ENCODE measurements around the gene MYLK.
"Not testable (repeated sequence)": the region's sequence is repeated elsewhere in the genome, so short reads cannot be mapped to it uniquely, and the experiment has no call there.

MYLK gene

GRCh38 chr3:123723522-123724168 lies 160.5 kb downstream of the MYLK start:
- Histone ChIP-seq H3K9ac (ENCODE audit: low read depth, low read length) (no peak overlapping the region), H3K4me1 (ENCODE audit: control insufficient read depth, insufficient read depth, low read length) (no peaks in the 10 kb centered on the region), H3K4me3 (ENCODE audit: low read depth, low read length) (no peak overlapping the region), H3K27me3 (ENCODE audit: control insufficient read depth, insufficient read depth, low read length) (no peaks in the 10 kb centered on the region), H3K9me3 (ENCODE audit: control insufficient read depth, insufficient read depth, low read length) (no peaks in the 10 kb centered on the region), H3K36me3 (ENCODE audit: control insufficient read depth, insufficient read depth, low read length) (no peaks in the 10 kb centered on the region)

- H3K4me1 ChIP-seq (ENCODE audit: control insufficient read depth, insufficient read depth, low read length) = no peaks in the 10 kb centered on the region
- H3K27me3 ChIP-seq (ENCODE audit: control insufficient read depth, insufficient read depth, low read length) = no peaks in the 10 kb centered on the region
- no peaks in the 10 kb centered on the region for H3K36me3 ChIP-seq (ENCODE audit: control insufficient read depth, insufficient read depth, low read length)
- H3K9me3 ChIP-seq (ENCODE audit: control insufficient read depth, insufficient read depth, low read length) = no peaks in the 10 kb centered on the region
- no peak overlapping the region for H3K9ac ChIP-seq (ENCODE audit: low read depth, low read length)
- no peak overlapping the region for H3K4me3 ChIP-seq (ENCODE audit: low read depth, low read length)
Observed at GRCh38 chr3:123723070-123723469, 161.1 kb downstream of the MYLK start.

DNA sequence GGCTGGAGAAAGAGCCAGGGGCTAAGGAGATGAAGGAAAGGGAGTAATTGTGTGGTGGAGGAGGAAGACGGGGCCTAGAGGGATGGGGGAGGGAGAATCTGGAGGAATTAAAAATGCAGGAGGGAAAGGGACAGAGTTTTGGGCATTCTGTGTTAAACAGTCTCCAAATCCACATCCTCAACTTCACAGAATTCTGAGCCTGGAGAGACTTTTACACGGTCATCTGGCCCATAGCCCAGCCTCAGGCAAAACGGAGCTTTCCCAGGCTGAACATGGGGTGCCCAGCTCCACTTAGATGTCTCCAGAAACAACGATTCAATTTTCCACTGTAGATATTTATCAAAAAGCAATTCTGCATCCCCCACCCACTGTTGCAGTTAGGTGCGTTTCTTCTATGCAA lies 161.7 kb downstream of the MYLK start:
- Histone ChIP-seq H3K36me3 (ENCODE audit: control insufficient read depth, insufficient read depth, low read length) (no peaks in the 10 kb centered on the region), H3K4me3 (ENCODE audit: low read depth, low read length) (no peak overlapping the region), H3K4me1 (ENCODE audit: control insufficient read depth, insufficient read depth, low read length) (no peaks in the 10 kb centered on the region), H3K27me3 (ENCODE audit: control insufficient read depth, insufficient read depth, low read length) (no peaks in the 10 kb centered on the region), H3K9me3 (ENCODE audit: control insufficient read depth, insufficient read depth, low read length) (no peaks in the 10 kb centered on the region), H3K9ac (ENCODE audit: low read depth, low read length) (no peak overlapping the region)

GRCh38 chr3:123722021-123722420 lies 162.1 kb downstream of the MYLK start:
- H3K27me3 ChIP-seq (ENCODE audit: control insufficient read depth, insufficient read depth, low read length) = no peaks in the 10 kb centered on the region
- H3K36me3 ChIP-seq (ENCODE audit: control insufficient read depth, insufficient read depth, low read length) = no peaks in the 10 kb centered on the region
- H3K4me1 ChIP-seq (ENCODE audit: control insufficient read depth, insufficient read depth, low read length) = no peaks in the 10 kb centered on the region
- no peak overlapping the region for H3K4me3 ChIP-seq (ENCODE audit: low read depth, low read length)
- no peak overlapping the region for H3K9ac ChIP-seq (ENCODE audit: low read depth, low read length)
- H3K9me3 ChIP-seq (ENCODE audit: control insufficient read depth, insufficient read depth, low read length) = no peaks in the 10 kb centered on the region

DNA sequence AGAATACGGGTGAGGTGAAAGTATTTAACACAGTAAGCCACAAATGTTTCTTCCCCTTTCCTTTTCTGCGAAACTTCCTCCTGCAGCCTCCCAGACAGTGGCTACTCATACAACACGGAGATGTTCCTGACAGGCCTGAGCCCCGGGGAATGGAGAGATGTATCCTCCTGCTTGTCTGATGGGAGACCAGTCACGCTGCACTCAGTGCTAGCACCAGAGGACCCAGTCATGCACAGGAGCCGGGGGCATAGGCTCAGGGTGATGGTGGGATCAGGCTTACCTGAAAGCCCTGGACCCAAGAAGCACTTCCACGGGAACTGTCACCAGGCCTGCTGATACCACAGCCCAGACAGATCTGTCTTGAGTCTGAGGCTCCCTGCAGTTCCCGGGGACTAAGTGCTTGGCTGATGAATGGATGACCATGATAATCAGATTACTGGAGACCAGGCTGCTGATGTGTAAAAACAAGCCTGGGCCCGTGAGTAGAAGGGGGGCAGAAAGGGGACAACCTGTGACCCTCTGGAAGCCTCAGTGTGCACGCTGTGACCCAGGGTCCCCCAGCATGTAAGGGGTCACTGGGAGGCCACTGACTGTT lies 162.9 kb downstream of the MYLK start:
- not testable (repeated sequence) for H3K36me3 ChIP-seq (ENCODE audit: control insufficient read depth, insufficient read depth, low read length); H3K27me3 ChIP-seq (ENCODE audit: control insufficient read depth, insufficient read depth, low read length); H3K4me3 ChIP-seq (ENCODE audit: low read depth, low read length); H3K9ac ChIP-seq (ENCODE audit: low read depth, low read length); H3K9me3 ChIP-seq (ENCODE audit: control insufficient read depth, insufficient read depth, low read length); H3K4me1 ChIP-seq (ENCODE audit: control insufficient read depth, insufficient read depth, low read length)

- H3K36me3 ChIP-seq (ENCODE audit: control insufficient read depth, insufficient read depth, low read length) = no peaks in the 10 kb centered on the region
- H3K27me3 ChIP-seq (ENCODE audit: control insufficient read depth, insufficient read depth, low read length) = no peaks in the 10 kb centered on the region
- H3K4me3 ChIP-seq (ENCODE audit: low read depth, low read length) = no peak overlapping the region
- H3K9ac ChIP-seq (ENCODE audit: low read depth, low read length) = no peak overlapping the region
- no peaks in the 10 kb centered on the region for H3K9me3 ChIP-seq (ENCODE audit: control insufficient read depth, insufficient read depth, low read length)
- no peaks in the 10 kb centered on the region for H3K4me1 ChIP-seq (ENCODE audit: control insufficient read depth, insufficient read depth, low read length)
Observed at GRCh38 chr3:123720638-123721037, 163.5 kb downstream of the MYLK start.

DNA sequence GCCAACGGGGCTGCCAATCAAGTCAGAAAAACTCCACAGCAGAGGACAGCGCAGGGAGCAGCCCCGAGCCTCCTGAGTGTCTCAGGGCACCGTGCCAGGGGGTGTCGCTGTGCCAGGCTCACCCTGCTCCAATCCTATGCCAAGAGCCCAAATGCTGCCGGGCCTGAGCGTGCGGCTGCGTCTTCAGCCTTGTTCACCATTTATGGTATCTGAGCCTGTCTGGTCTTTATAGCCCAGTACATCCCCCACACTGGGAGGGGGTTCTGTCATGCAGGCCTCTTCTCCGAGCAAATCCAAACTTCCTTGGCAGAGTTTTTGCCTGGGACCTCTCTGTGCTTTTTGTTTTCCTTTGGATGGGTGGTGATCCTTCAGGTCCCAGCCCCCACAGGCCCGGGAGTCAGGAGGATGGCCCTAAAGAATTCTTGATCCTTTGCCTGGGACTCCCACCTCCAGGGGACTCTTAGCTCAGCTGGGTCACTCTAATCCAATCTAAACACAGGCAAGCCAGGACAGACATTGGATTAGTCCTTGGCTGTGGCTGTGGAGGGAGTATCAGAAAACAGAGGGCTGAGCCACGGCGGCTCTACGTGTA lies 164.2 kb downstream of the MYLK start:
- Histone ChIP-seq H3K4me1 (ENCODE audit: control insufficient read depth, insufficient read depth, low read length) (no peaks in the 10 kb centered on the region), H3K9ac (ENCODE audit: low read depth, low read length) (no peak overlapping the region), H3K36me3 (ENCODE audit: control insufficient read depth, insufficient read depth, low read length) (no peaks in the 10 kb centered on the region)

DNA sequence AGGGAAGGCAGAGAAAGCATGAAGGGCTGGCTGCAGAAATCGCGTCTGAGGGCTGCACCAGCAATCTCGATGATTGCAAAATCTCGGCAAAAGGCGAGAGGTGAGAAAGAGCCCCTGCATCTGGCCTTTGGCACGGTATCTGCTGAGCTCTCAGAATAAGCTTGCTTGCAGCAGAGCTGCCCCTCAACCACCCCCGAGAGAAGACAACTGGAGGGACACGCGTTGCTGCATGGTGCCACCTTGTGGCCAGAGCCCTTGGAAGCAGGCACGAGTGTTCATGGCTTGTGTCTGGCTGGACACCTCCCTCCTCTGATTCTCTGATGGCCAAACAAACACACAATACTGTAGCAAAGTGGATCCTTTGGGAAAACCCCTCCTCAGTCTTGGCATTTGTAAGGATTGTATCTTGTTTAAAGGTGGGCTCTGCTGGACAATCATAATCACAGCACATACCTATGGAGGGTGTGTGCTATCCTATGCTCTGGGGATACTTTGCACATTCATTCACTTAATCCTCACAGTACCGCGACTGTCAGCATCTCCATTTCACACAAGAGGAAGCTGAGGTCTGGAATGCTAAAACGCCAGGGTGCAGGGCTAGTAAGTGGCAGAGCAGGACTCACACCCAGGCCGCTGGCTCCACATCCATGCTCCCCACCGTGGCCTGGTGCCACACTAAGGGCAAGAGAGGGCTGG lies 164.9 kb downstream of the MYLK start:
- not testable (repeated sequence) for H3K4me3 ChIP-seq (ENCODE audit: low read depth, low read length); H3K9ac ChIP-seq (ENCODE audit: low read depth, low read length); H3K27me3 ChIP-seq (ENCODE audit: control insufficient read depth, insufficient read depth, low read length); H3K36me3 ChIP-seq (ENCODE audit: control insufficient read depth, insufficient read depth, low read length); H3K4me1 ChIP-seq (ENCODE audit: control insufficient read depth, insufficient read depth, low read length); H3K9me3 ChIP-seq (ENCODE audit: control insufficient read depth, insufficient read depth, low read length)

More for the DNA sequence above, 164.2 kb downstream of the MYLK start:
- Histone ChIP-seq H3K9me3 (ENCODE audit: control insufficient read depth, insufficient read depth, low read length) (no peaks in the 10 kb centered on the region), H3K27me3 (ENCODE audit: control insufficient read depth, insufficient read depth, low read length) (no peaks in the 10 kb centered on the region), H3K4me3 (ENCODE audit: low read depth, low read length) (no peak overlapping the region)

DNA sequence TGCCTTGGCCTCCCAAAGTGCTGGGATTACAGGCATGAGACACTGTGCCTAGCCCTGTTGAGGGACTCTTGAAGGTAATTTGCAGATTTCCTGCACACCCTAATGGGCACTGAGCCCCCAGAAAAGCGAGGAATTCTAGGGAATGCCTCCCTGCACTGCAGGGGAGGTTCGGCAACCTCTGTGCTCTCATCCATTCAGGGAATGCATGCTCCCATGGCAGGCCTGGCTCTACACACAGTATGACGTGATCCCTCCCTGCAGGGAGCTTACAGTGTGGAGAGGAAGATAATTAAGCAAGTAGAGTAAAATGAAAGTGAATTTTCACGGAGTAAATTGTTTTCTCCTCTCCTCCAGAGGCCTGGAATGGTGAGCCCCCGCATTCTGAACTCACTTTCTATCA lies 166.0 kb downstream of the MYLK start:
- Histone ChIP-seq H3K36me3 (ENCODE audit: control insufficient read depth, insufficient read depth, low read length) (no peaks in the 10 kb centered on the region), H3K27me3 (ENCODE audit: control insufficient read depth, insufficient read depth, low read length) (no peaks in the 10 kb centered on the region), H3K4me1 (ENCODE audit: control insufficient read depth, insufficient read depth, low read length) (no peaks in the 10 kb centered on the region), H3K4me3 (ENCODE audit: low read depth, low read length) (no peak overlapping the region), H3K9ac (ENCODE audit: low read depth, low read length) (no peak overlapping the region), H3K9me3 (ENCODE audit: control insufficient read depth, insufficient read depth, low read length) (no peaks in the 10 kb centered on the region)

GRCh38 chr3:123717451-123717850 lies 166.7 kb downstream of the MYLK start:
- H3K4me1 ChIP-seq (ENCODE audit: control insufficient read depth, insufficient read depth, low read length); H3K4me3 ChIP-seq (ENCODE audit: low read depth, low read length); H3K9me3 ChIP-seq (ENCODE audit: control insufficient read depth, insufficient read depth, low read length); H3K27me3 ChIP-seq (ENCODE audit: control insufficient read depth, insufficient read depth, low read length); H3K36me3 ChIP-seq (ENCODE audit: control insufficient read depth, insufficient read depth, low read length); H3K9ac ChIP-seq (ENCODE audit: low read depth, low read length): not testable (repeated sequence)

DNA sequence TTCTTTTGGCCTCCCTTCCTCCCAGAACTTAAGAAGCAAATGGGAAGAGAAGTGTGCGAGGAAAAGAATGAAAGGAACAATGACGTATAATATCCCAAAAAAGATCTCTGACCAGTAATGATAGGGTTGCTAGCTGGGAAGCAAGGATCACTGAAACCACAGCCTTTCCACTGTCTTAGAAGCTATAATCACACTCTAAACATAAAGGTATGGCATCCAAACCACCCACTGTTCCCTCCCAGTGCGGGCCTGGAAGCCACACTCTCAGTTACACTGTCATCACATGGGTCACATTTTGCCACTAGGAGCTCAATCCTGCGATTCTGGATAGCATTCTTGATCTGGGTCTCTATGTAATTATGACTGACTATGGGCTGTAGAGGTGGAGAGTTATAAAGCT lies 167.7 kb downstream of the MYLK start:
- Histone ChIP-seq H3K4me3 (ENCODE audit: low read depth, low read length) (no peak overlapping the region), H3K9ac (ENCODE audit: low read depth, low read length) (no peak overlapping the region), H3K27me3 (ENCODE audit: control insufficient read depth, insufficient read depth, low read length) (no peaks in the 10 kb centered on the region), H3K9me3 (ENCODE audit: control insufficient read depth, insufficient read depth, low read length) (no peaks in the 10 kb centered on the region), H3K36me3 (ENCODE audit: control insufficient read depth, insufficient read depth, low read length) (no peaks in the 10 kb centered on the region), H3K4me1 (ENCODE audit: control insufficient read depth, insufficient read depth, low read length) (peaks cover 4% of the 10 kb centered on the region)

DNA sequence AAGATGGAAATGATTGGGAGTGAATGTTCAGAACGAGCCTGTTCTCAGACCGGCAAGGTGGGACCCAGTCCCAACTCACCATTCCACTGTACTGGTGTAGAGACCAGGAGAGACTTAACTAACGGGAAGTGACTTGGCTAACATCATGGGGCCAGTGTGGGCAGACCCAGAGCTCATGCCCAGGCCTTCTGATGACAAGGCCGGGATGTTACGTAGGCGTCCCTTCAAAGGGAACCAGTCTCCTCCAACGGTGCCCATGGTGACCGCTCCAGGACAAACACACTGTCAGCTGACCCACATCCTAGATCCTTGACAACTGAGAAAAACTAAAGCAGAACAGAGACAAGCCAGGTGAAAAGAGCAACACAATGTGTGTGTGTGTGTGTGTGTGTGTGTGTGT lies 170.9 kb downstream of the MYLK start:
- Histone ChIP-seq H3K4me1 (ENCODE audit: control insufficient read depth, insufficient read depth, low read length) (peaks cover 4% of the 10 kb centered on the region), H3K27me3 (ENCODE audit: control insufficient read depth, insufficient read depth, low read length) (no peaks in the 10 kb centered on the region), H3K9me3 (ENCODE audit: control insufficient read depth, insufficient read depth, low read length) (no peaks in the 10 kb centered on the region), H3K4me3 (ENCODE audit: low read depth, low read length) (no peak overlapping the region), H3K36me3 (ENCODE audit: control insufficient read depth, insufficient read depth, low read length) (no peaks in the 10 kb centered on the region), H3K9ac (ENCODE audit: low read depth, low read length) (no peak overlapping the region)
